ENCODE measurements around the gene ABCC10.

Gene ABCC10

DNA sequence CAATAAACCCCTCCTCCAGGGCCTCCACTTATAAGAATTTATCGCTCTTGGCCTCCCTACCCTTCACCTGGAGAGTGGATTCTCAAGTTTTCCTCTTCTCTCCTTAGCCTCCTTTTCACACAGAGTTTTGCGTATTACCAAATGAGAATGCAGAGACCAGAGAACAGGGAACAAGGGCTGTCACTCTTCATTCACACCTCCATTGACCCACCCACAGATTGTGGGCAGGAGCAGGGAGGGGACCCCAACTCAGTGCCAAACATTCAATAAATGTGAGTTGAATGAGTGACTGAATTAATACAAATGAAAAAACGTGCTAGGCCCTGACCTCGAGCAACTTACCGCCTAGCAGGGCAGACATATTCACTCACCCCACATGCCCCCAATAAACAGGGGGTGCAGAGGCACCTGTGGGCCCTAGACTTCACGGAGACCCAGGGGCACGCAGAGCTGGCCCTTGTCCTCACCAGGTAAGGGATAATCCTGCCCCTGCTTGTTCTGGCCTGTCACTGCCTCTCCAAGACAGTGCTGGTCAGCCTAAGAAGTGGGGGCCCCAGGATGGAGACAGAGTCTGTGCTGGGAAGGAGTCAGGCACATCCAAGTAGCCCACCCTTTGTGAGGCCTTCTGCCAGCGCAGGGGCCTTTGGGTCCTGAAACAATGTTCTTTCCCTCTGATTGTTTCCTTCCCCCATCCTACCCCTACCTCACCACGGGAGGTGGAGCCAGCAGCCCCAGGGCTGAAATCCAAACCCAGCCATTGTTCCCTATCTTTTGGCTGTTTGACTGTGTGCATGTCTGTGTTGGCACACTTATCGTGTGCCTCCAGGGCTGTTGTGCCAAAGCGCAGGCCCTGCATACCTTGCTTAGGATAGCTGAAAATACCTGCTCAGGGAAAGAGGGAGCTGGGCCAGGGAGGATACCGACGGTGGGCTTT lies 41.7 kb downstream of the ABCC10 start:
- no peak for DNase-seq (ENCODE audit: low spot score)

DNA sequence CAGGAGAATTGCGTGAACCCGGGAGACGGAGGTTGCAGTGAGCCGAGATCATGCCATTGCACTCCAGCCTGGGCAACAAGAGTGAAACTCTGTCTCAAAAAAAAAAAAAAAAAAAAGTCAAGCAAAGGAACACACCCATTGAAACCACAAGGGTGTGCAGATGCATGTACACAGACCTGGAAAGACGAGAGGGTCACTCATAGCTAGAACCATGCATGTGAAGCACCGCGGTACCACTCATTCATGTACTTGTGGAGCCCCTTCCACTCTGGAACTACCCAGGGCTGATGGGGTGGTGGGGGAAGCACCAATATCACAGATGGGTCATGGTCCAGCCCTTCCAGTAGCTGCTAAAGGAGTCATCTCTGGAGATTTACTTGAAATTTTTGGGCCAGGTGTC lies 42.6 kb downstream of the ABCC10 start:
- DNase-seq (ENCODE audit: low spot score) = no peak

GRCh38 chr6:43471399-43471798 lies 44.1 kb downstream of the ABCC10 start:
- no peak for DNase-seq (ENCODE audit: low spot score)

DNA sequence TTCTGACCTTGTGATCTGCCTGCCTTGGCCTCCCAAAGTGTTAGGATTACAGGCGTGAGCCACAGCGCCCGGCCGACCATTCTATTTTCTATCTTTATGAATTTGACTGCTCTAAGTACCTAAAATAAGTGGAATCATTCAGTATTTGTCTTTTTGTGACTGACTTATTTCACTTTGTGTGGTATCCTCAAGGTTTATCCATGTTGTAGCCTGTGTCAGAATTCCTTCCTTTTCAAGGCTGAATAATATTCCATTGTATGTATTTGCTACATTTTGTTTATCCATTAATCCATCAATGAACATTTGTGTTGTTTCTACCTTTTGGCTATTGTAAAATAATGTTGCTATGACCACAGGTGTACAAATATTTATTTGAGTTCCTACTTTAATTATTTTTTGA lies 45.2 kb downstream of the ABCC10 start:
- no peak for DNase-seq (ENCODE audit: low spot score)

- no peak for DNase-seq (ENCODE audit: low spot score)
Measured at GRCh38 chr6:43475516-43475915, 48.2 kb downstream of the ABCC10 start.

DNA sequence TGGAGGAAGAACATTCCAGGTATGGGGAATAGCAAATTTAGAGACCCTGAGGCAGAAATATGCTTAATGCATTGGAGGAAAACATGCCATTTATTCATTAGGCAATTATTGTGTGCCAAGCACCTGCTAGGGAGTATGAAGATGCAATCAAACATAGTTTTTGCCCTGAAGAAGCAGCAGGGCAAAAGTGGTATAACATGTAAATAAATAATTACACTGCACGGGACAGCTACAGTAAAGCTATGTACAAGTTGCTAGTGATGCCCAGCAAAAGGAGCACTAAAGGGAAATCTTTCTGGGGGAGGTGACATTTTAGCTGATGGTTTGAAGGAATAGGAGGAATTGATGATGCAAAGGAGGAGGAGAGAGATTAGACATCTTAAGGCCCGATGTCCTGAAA lies 49.4 kb downstream of the ABCC10 start:
- DNase-seq (ENCODE audit: low spot score) = no peak

DNA sequence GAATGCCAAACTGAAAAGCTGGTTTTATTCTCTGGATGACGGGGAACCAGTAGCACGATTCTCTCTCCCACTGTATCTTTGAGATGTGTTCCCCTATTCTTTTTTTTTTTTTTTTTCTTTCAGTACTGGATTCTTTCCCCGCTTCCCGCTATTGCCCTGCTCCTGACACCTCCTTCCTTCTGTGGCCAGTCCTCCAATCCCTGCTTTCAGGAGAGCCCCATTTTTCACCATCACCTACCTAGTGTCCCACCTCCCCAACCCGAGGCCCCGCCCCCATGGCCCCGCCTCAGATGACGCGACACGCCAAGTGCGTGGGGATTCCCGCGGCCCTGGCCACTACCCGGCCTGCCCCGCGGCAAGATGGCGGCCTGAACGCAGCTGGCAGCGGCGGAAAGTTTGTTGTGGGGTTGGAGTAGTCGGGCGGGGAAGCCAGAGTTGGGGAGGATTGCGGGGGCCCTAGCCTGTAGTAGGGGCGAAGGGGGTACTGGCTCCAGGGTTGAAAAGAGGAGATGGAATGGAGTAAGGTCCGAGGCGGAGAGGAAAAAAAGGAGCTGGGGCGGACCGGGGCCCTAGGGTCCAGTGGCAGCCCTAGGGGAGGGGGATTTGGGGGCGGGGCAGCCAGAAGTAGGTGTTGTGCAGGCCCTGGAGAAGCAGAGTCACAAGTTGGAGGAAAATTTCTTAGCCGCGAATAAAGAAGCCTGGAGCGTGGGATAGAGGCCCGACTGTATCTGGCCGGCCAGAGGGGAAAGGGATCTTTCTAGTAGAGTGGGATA lies 50.1 kb downstream of the ABCC10 start, which contains the start of gene TJAP1:
Gene TJAP1, plus strand, starts transcription at position 336 of the 773 bp plus-strand sequence. CDS start 21,432 bp downstream, outside the sequence.
- peak; percentile 70 for DNase-seq (ENCODE audit: low spot score)

- no peak for DNase-seq (ENCODE audit: low spot score)
Measured at GRCh38 chr6:43478008-43478372, 50.6 kb downstream of the ABCC10 start.

- DNase-seq (ENCODE audit: low spot score) = no peak
Measured at GRCh38 chr6:43481075-43481474, 53.7 kb downstream of the ABCC10 start.

DNA sequence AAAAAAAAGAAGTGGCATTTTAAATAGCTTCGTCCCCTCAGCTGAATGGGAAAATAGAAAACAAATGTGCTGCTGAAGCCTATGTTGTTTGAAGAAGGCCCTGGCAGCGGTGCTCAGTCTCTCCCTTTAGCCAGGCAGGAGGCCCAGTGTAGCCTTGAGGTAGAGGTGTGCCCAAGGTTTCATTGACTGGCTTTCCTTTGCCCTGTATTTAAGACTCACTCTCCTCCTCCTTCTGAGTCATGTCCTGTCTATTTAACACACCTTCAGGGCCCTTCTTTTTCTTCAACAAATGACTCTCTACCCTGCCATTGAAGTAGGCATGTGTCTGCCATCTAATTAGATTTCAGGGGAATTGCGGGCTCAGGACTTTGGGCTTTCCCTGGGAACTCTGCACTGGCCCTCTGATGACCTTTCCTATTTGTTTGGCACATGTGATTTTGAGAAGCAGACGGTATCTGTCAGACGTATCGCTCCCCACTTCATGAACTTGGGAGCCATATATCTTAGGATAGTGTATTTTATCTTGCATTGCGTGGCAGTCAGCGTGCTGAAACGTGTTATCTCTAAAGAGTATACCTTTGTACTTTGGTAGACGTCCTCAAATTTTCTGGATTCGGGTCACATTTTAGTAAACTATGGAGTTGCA lies 54.4 kb downstream of the ABCC10 start:
- no peak for DNase-seq (ENCODE audit: low spot score)

- no peak for DNase-seq (ENCODE audit: low spot score)
Measured at GRCh38 chr6:43488667-43489276, 61.4 kb downstream of the ABCC10 start.

- no peak for DNase-seq (ENCODE audit: low spot score)
Measured at GRCh38 chr6:43489277-43490072, 62.1 kb downstream of the ABCC10 start.

DNA sequence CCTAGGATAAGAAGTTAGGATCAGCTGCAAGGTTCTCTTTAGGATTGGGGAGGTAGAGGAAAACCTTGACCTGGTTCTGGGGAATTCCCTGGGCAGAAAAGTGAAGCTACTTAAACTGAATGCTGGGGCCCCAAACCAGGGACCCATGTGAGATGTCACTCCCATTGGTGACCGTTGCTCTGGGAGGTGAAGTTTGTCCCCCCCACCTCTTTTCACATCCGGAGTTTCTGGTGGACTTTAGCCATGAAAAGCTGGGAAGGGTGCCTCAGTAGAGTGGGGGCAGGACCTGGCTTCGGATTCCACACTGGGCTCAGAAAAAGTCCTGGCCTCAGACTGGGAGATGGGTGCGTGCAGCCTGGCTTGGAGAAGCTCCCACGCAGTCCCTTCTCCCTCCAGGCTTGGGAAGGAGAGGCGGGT lies 63.2 kb downstream of the ABCC10 start:
- DNase-seq (ENCODE audit: low spot score) = peak; percentile 34

GRCh38 chr6:43491750-43492661 lies 64.7 kb downstream of the ABCC10 start:
- no peak for DNase-seq (ENCODE audit: low spot score)

DNA sequence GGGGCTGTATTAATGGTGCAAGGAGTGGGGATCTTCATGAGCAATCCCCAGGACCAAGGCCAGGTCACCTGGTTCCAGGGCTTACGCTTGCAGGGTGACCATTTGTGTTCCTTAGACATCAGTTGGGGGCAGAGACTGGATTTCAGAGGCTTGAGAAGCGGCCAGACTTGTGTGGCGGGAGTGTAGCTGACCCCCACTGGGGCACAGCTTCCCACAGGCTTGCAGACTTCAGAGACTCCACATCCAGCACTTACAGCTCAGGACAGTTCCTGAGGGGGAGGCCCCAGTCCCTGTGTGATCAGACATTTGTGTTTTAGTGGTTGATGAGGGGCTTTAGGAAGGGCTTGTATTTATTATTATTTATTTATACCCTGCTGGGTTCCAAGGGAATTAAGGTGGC lies 65.3 kb downstream of the ABCC10 start:
- no peak for DNase-seq (ENCODE audit: low spot score)

- DNase-seq (ENCODE audit: low spot score) = no peak
Measured at GRCh38 chr6:43493230-43493629, 65.9 kb downstream of the ABCC10 start.

DNA sequence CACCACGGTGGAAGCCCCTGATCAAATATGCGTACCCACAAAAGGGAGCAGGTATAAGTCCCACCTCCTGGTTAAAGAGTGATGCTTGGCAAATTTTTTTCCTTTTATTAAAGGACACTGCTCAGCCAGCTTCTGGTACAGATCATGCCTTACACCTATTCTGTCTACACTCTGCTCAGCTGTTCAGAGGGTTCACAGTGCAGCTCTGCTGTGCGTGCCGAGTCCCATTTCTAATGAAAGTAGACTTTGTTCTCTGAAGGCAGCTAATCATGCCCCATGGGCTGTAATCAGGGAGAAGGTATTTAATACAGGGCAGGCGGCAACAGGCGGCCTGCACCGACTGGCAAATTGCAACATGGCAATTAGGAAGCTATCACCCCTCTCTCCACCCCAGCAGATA lies 66.5 kb downstream of the ABCC10 start:
- no peak for DNase-seq (ENCODE audit: low spot score)

DNA sequence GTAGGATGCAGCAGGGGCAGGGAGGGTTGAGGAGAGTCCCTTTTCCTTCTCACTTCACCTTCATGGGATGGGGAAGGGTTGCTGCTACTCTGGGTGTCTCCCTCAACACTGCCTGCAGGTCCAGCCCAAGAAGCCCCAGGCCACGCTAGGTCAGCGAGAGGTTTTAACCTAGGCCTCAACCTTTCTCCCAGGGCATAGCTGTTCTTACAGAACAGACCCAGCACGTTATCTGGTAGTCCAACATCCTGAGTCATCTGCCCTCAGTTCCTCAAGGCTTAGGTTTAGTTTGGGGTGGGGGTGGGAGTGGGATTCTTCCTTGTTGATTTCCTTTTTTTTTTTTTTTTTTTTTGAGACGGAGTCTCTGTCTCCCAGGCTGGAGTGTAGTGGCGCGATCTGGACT lies 67.0 kb downstream of the ABCC10 start:
- no peak for DNase-seq (ENCODE audit: low spot score)

GRCh38 chr6:43494766-43495165 lies 67.4 kb downstream of the ABCC10 start:
- DNase-seq (ENCODE audit: low spot score) = no peak

GRCh38 chr6:43495409-43495941 lies 68.1 kb downstream of the ABCC10 start:
- DNase-seq (ENCODE audit: low spot score) = peak; percentile 29
